NCI-H1694 treated with DMSO at 0.1 percent for 48 hours (cell line): ENCODE measurements around the gene CTSL.

Source experiments
- DNase-seq: peaks from one replicate; lab custom pipeline; 2025; lab: John Stamatoyannopoulos, UW

Gene CTSL

DNA sequence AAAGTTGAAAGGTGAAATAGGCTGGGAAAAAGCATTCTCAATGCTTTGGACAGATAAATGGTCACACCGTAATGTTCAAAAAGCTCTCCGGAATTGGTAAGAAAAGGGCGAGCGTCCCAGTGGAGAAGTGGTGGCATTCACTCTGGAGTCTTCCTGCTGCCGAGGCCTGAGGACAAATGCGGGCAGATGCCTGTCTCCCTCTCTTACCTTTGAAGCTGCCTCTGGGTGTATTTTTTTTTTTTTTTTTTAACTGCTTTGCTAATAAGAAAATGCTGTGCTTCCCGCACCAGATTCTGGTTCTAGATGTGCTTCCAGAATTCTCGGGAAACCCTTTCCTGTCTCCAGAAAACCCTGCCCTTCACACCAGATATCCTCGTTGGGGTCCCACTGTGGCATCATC lies 24.4 kb upstream of the CTSL start:
- no peak for DNase-seq

DNA sequence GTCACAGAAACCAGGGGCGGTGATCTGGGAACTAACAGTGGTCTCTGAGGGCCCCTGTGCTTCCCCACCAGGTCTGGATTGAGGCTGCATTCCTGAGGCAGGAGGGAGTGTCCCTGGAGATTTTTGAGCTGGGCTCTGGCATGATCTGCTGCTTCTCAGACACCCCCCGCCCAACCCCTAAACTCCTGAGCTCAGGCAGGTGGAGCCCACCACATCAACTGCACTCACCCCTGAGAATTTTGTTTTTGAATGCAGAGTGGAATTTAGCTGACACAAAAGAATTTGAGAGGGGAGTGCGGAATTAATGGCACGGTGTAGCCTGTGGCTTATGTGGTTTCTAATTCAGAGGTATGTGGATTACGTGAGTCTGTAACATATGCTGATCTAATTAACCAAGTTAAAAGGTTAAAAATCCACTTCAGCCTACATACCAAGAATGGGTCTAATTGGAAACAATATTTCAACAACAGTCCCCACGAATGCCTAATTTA lies 23.9 kb upstream of the CTSL start:
- no peak for DNase-seq

DNA sequence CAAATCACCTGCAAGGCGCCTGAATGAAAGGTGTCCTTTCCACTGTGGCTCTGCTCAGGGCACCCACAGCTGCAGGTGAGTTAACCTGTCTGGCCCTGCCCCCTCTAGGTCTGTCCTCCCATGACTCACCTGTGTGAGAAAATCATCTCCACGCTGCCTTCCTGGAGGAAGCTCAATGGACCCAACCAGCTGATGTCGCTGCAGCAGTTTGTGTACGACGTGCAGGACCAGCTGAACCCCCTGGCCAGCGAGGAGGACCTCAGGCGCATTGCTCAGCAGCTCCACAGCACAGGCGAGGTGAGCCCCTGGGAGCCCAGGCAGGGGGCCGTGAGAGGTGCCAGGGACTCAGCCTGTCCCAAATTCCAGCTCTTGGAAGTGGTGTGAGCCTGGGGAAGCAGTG lies 23.0 kb upstream of the CTSL start:
- DNase-seq = no peak

DNA sequence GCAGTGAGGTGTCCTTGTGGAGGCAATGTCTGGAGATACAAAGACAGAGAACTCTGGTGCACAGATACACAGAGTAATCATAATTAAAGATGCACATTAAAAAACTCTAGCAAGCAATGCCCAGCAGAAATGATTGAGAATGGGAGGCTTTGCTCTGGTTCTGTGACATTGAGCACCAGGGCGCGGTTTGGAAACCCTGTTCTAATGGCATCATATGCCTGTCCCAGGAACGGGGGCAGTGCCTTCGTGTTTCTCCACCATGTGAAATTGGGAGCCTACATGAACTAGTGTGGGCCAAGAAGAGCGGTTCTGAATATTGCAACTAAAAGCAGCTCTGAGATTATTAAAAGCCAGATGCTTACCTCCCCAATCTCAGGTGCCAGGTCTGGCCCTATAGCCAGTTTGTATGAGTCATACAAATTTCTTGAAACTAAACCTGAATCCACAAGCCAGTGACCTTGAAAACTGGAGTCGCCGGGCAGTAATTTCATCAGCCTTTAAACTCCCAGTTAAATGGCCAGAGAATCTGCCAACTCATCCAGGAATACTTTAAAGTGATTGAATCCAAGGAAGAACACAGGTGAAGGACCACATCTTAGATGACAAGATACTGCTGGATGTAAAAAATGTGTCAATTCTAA lies 22.2 kb upstream of the CTSL start:
- DNase-seq = no peak

DNA sequence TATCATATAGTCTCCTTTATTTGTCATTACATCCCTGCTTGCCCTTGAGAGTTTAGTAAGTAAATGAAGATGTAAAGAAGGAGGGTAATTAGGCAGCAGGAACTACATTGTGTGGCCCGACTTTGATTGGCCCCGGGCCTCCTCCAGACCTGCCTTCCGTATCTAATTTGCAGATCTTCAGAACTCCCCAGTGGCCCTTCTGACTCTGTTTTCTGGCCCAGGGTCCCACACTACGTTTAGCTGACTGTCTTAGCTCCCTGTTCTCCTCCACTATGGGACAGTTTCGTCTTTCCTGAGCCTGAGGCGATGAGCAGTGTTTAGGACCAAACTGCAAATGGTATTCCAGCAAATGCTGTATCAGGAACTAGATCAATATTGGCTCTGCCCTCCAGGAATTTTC lies 21.6 kb upstream of the CTSL start:
- no peak for DNase-seq

GRCh38 chr9:87706066-87706739 lies 19.7 kb upstream of the CTSL start:
- DNase-seq = no peak

DNA sequence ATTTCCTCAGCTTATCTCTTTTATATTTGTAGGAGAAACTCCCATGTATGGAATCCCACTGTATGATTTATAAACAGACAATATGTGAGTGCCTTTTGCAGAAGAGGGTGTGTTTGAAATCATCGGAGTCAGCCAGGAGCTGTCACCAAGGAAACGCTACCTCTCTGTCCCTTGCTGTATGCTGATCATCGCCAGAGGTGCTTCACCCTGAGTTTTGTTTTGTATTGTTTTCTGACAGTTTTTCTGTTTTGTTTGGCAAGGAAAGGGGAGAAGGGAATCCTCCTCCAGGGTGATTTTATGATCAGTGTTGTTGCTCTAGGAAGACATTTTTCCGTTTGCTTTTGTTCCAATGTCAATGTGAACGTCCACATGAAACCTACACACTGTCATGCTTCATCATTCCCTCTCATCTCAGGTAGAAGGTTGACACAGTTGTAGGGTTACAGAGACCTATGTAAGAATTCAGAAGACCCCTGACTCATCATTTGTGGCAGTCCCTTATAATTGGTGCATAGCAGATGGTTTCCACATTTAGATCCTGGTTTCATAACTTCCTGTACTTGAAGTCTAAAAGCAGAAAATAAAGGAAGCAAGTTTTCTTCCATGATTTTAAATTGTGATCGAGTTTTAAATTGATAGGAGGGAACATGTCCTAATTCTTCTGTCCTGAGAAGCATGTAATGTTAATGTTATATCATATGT lies 18.0 kb upstream of the CTSL start:
- DNase-seq = no peak

DNA sequence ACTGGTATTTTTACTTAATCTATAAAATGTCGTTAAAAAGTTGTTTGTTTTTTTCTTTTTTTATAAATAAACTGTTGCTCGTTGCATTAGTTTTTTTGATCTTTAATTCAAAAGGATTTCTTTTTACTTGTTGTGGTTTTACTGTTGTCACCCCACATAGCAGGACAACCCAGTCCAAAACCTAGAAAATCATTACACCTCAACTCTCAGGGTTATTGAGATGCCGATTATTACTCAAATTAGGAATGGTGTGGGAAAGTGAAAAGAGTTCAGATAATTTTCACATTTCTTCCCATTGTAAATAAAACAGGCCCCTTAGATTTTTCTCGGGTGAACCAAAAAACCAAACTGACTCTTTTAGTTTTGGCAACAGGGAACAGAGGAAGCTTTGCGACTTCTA lies 17.4 kb upstream of the CTSL start:
- no peak for DNase-seq

DNA sequence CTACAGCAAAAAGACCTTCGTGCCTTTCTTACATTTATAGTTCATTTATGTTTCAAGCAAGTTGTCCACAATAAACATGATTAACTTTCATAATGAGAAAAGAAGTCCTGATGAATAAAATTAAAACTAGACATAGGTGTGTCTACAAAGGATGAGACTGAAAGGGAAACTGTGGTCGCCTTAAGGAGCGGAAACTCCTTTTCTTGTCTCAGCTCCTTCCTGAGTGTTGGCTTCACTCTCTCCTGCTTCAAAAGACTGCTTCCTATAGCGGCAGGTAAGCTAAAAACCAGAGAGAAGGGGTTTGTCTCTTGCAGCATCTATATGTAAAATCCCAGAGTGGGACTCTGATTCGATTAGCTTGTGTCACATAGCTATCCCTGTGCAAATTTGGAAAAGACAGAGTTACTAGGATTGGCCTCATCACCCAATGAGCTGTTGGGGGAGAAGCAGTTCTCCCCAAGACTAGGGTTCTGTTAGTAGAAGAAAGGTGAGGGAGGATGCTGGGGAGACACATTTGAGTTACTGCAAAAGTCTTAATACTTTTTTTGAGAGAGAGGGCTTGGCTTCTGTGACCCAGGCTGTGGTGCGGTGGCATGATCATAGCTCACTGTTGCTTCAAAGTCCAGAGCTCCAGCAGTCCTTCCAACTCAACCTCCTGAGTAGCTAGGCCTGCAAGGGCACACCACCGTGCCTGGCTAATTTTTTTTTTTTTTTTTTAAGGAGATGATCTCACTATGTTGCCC lies 16.8 kb upstream of the CTSL start:
- DNase-seq = no peak

DNA sequence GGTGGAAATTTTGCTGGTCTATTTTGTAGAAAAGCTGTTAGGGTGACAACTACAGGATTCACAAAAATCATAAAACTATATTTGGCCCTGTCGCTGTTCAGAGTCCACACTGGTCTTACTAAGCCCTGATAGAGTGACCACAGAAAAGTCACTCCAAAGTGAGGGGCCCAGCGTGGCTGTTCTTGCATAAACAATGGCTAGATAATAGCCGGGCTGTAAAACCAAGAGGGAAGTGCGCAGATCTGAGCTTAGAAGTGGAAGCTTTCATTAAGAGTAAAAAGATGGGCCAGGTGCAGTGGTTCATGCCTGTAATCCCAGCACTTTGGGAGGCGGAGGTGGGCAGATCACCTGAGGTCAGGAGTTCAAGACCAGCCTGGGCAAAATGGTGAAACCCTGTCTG lies 15.5 kb upstream of the CTSL start:
- DNase-seq = no peak

- DNase-seq = no peak
Observed at GRCh38 chr9:87711857-87712800, 13.8 kb upstream of the CTSL start.

GRCh38 chr9:87712801-87713277 lies 13.1 kb upstream of the CTSL start:
- DNase-seq = no peak

DNA sequence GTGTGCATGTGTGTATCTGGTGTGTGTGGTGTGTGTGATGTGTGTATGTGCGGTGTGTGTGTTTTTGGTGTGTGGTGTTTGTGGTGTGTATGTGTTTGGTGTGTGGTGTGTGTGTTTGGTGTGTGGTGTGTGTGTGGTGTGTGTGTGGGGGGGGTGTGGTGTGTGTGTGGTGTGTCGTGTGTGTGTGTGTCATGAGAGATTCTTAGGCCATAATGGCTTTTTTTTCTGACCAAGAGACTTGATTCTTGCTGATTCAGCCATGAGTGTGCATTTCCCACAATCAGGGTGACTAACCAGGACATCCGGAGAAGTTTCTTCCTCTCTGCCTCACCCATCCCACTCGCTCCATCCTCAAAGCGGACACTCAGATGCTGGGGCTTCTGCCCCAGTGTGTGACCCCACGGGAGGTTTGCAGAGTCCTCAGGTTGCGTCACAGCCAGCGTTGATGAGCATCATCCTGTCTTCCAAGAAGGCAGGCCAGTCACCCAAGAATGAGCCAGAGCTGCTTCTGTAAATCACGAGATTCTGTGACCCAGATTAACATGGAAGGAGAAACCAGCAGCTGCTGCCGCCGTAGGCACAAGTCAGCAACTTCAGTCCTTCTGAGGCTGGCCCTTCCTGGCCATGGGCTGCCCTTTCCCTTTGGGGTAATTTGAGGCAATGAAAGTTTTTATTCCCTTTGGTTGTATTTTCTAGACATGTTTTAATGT lies 12.5 kb upstream of the CTSL start:
- no peak for DNase-seq

GRCh38 chr9:87713988-87714330 lies 12.0 kb upstream of the CTSL start:
- no peak for DNase-seq

DNA sequence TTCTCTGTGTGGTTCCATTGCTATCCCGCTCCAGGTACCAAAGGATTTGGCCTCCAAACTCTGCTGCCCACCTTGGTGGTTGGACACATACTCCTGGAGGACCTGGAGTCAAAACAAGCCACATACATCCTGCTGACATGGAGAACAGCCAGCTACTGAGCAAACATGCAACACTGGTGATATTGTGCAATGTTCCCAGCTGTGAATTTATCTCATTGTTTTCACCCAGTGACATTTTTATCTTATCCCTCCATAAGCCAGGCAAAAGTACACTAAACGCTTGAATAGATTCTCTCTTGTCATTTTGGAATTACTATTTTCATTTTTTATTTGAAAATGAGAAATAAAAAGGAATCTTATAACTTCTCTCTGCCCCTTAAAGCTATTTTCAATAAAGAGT lies 11.1 kb upstream of the CTSL start:
- no peak for DNase-seq

DNA sequence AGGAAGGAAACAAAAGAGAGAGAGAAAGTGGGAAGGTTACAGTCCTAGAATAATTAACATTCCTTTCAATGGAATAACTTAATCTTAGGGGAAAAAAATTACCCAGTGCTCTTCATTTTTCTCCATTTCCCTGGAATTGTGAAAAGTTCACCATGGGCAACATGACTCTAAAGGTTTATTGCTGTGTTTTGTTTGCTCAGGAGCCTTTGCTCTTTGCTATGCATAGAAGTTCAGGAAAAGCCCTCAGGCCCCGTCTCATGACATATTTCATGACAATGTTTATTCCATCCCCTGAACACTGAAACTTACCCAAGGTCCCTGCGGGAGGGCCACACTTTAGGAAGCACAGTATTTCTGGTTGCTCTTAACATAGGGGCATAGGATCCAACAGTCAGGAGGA lies 9.8 kb upstream of the CTSL start:
- DNase-seq = no peak

- no peak for DNase-seq
Observed at GRCh38 chr9:87717456-87717855, 8.5 kb upstream of the CTSL start.

- DNase-seq = no peak
Observed at GRCh38 chr9:87718231-87718630, 7.7 kb upstream of the CTSL start.

DNA sequence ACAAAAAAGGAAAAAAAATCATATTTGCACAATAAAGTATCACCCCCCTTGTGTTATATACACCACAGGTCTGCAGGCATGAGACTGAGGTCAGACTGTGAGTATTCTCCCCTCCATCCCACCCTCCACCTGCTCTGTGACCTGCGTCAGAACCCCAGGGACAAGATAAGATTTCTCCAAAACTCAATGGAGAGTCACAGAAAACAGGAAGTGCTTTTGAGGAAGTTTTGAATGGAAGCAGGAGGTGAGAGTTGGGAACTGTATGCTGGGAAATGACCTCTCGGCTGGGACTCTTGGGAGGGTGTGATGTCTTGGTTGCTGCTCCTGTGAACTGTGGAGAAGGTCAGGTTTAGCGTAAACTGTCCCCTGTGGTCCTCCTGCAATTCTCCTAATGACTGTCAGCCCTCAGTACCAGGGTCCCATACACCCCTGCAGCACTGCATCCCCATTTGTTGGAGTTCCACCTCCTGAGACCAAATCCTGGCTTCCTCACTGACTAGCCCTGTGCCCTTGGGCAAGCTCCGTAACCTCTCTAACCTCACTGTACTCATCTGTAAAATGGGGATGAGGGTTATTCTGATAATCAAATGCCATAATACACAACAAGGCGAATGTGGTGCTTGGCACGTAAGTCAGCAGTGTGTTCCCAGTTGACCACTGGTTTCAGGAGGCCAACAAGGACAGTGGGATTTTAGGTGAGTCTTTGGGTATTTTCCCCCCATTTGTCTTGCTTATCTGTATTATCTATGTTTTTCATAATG lies 6.9 kb upstream of the CTSL start:
- DNase-seq = no peak

DNA sequence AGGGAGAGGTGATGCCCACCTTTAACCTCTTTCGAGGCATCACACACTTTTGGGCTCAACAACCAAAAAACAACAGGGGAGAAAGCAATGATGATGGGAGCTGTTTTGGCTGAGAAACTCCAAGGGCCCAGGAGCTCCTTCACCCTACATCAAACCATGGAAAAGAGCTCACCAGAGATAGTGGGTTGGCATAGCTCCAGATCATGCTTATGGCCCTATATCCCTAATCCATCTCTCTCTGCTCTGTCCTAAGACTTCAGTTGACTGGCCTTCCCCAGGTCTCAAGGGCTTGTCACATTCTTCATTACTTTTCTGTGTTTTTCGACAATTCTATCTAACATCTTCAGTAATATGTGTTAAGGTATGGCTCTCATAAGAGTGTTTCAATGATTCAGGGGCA lies 5.7 kb upstream of the CTSL start:
- no peak for DNase-seq
